K562 (cell line): ENCODE results near the gene RIMS3. TPM values are rescaled to one million over a fixed set of nuclear protein-coding genes. Genes with fewer than 3 reads are reported as not detected.

ENCODE experiments used
- ARID1B ChIP-seq: fragments of 450-650 bp; IDR thresholded peaks from 2 replicates; pipeline ENCODE4 v1.6.1; 2016; ENCODE audit warnings: antibody characterized with exemption, mild to moderate bottlenecking, inconsistent platforms
- BACH1 ChIP-seq: fragments of 200-800 bp; sonication (Bioruptor generic); IDR thresholded peaks from 2 replicates; pipeline ENCODE4 v1.6.1; 2016; ENCODE audit warnings: missing genetic modification characterization, missing compliant biosample characterization
- BRD9 ChIP-seq: fragments of 450-650 bp; IDR thresholded peaks from 2 replicates; pipeline ENCODE4 v1.6.1; 2018; ENCODE audit warnings: low read depth; ENCODE audit not compliant: partially characterized antibody
- JUNB ChIP-seq: fragments of 450-650 bp; formaldehyde crosslinking; conservative IDR thresholded peaks from 2 replicates; pipeline ENCODE4 v1.4.0; 2020; ENCODE audit warnings: mild to moderate bottlenecking
- LEF1 ChIP-seq: fragments of 450-650 bp; IDR thresholded peaks from 2 replicates; pipeline ENCODE4 v1.6.1; 2016; ENCODE audit warnings: mild to moderate bottlenecking
- MEF2D ChIP-seq: conservative IDR thresholded peaks from 2 replicates; pipeline ENCODE4 v1.6.1; 2016; ENCODE audit warnings: low read depth, missing genetic modification characterization, missing compliant biosample characterization
- NR2F6 ChIP-seq: fragments of 450-650 bp; formaldehyde crosslinking; IDR thresholded peaks from 2 replicates; pipeline ENCODE4 v1.4.0; 2020; ENCODE audit warnings: mild to moderate bottlenecking
- SAFB ChIP-seq: fragments of 200-400 bp; formaldehyde crosslinking; IDR thresholded peaks from 2 replicates; pipeline ENCODE4 v1.6.1; 2017; ENCODE audit warnings: low read depth, low read length, borderline replicate concordance
- SREBF2 ChIP-seq: sonication (generic); formaldehyde crosslinking; IDR thresholded peaks from 2 replicates; pipeline ENCODE4 v1.4.0; 2020; ENCODE audit warnings: mild to moderate bottlenecking, missing genetic modification reagents
- SRSF3 ChIP-seq: fragments of 200-400 bp; formaldehyde crosslinking; IDR thresholded peaks from 2 replicates; pipeline ENCODE4 v1.6.1; 2016; ENCODE audit warnings: mild to moderate bottlenecking, low read length, moderate library complexity; ENCODE audit not compliant: insufficient read depth
- ZFP36 ChIP-seq: fragments of 150-350 bp; IDR thresholded peaks from 2 replicates; pipeline ENCODE4 v1.6.1; 2018; ENCODE audit warnings: low read length, low read depth; ENCODE audit not compliant: partially characterized antibody
- polyA plus RNA-seq, 8 experiments: library from polyadenylated mRNA; depleted of rRNA in 4 of 8; stranded (reverse) in 5 of 8; unstranded in 3 of 8; fragments of >200 nt; fragmentation: Nextera tagmentation in 2 of 8; fragmentation: Illumina TruSeq in 1 of 8; extraction: Ambion mirVana in 2 of 8; extraction: Trizol in 1 of 8; gene quantifications; 2 replicates each; pipeline versions ENCODE4 v1.2.1 to v1.2.3, GENCODE V29; 2011 to 2014; ENCODE audit warnings: inconsistent platforms in 1 of 8, missing spikeins in 1 of 8
- total RNA-seq, 7 experiments: library from RNA; depleted of rRNA in 6 of 7; stranded (reverse); fragments of >200 nt in 6 of 7; fragmentation: Illumina TruSeq in 2 of 7; extraction: Trizol in 2 of 7; gene quantifications; 2 replicates each; pipeline versions ENCODE4 v1.2.1 to v1.2.3, GENCODE V29; 2011 to 2021; ENCODE audit warnings: low replicate concordance in 1 of 7
- TF ChIP-seq, protein P1 (sequence below): fragments of 450-650 bp; conservative IDR thresholded peaks from 2 replicates; pipeline ENCODE4 v1.6.1; 2016; ENCODE audit warnings: missing genetic modification characterization, low read depth, mild to moderate bottlenecking, control low read depth, missing compliant biosample characterization
- TF ChIP-seq, protein P2 (sequence below): fragments of 450-650 bp; formaldehyde crosslinking; conservative IDR thresholded peaks from 2 replicates; pipeline ENCODE4 v1.4.0; 2022; ENCODE audit warnings: mild to moderate bottlenecking, missing genetic modification characterization
- TF ChIP-seq, protein P3 (sequence below): fragments of 450-650 bp; formaldehyde crosslinking; IDR thresholded peaks from 2 replicates; pipeline ENCODE4 v1.4.0; 2020; ENCODE audit warnings: mild to moderate bottlenecking, moderate library complexity

The RIMS3 gene
- total and polyA plus RNA-seq, 9 of the 15 experiments (the other 6 are each of a cell fraction or from before 2014, with no cell fraction given): 0.06 to 1.2 (median 0.59) TPM

DNA sequence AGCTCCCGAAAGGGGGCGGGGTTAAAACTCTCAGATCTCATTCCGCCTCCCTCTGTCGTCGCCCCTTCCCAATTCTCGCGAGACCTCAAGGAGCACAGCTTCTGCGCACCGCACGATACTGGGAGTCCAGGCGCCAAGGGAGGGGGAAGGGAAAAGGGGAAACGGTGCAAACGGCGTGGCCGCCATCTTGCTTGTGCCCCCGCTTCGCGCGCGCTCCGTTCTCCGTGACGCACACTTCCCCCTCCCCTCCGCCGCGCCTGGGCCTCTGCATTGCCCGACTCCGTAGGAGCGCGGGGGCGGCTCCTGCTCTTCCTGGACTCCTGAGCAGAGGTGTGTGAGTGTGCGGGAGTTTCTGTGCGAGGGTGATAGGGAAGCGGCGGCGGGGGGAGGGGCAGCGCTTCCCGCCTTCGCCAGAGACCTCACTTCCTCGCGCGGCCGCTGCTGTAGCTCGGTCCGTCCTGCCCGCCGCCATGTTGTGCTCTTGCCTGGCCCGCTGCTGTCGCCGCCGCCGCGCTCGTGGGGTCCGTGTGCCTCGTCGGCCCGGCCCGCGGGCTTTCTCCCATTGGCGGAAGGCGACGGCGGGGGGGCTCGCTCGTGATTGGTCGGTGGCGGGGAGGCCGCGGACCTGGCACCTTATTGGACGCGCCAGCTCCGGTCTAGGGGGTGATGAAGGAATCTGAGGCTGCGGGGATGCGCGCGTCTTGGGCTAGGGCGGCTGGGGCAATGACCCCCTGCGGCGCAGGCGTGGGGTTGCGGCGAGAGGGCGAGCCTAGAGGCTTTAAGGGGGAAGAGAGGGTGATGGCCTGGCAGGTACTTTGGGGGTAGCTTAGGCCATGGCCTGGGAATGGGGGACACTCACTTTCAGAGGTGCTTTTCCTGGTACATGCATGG lies 26.3 kb upstream of the RIMS3 start, which contains the start of gene NFYC (continued):
- TF ChIP-seq, protein P1, sequence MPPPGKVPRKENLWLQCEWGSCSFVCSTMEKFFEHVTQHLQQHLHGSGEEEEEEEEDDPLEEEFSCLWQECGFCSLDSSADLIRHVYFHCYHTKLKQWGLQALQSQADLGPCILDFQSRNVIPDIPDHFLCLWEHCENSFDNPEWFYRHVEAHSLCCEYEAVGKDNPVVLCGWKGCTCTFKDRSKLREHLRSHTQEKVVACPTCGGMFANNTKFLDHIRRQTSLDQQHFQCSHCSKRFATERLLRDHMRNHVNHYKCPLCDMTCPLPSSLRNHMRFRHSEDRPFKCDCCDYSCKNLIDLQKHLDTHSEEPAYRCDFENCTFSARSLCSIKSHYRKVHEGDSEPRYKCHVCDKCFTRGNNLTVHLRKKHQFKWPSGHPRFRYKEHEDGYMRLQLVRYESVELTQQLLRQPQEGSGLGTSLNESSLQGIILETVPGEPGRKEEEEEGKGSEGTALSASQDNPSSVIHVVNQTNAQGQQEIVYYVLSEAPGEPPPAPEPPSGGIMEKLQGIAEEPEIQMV: no peak
- TF ChIP-seq SREBF2 (CRISPR knock-in tag): no peak
- no peak for TF ChIP-seq BACH1 (tag)
- TF ChIP-seq, protein P2, sequence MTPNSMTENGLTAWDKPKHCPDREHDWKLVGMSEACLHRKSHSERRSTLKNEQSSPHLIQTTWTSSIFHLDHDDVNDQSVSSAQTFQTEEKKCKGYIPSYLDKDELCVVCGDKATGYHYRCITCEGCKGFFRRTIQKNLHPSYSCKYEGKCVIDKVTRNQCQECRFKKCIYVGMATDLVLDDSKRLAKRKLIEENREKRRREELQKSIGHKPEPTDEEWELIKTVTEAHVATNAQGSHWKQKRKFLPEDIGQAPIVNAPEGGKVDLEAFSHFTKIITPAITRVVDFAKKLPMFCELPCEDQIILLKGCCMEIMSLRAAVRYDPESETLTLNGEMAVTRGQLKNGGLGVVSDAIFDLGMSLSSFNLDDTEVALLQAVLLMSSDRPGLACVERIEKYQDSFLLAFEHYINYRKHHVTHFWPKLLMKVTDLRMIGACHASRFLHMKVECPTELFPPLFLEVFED (CRISPR knock-in tag): peak; percentile 77; the same call in 1 of the 2 replicates
- peak; percentile 5 for TF ChIP-seq ZFP36
- no peak; the same call in 1 of the 2 replicates for TF ChIP-seq MEF2D (tag)
- TF ChIP-seq, protein P3, sequence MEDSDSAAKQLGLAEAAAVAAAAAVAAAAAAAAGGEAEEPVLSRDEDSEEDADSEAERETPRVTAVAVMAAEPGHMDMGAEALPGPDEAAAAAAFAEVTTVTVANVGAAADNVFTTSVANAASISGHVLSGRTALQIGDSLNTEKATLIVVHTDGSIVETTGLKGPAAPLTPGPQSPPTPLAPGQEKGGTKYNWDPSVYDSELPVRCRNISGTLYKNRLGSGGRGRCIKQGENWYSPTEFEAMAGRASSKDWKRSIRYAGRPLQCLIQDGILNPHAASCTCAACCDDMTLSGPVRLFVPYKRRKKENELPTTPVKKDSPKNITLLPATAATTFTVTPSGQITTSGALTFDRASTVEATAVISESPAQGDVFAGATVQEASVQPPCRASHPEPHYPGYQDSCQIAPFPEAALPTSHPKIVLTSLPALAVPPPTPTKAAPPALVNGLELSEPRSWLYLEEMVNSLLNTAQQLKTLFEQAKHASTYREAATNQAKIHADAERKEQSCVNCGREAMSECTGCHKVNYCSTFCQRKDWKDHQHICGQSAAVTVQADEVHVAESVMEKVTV (CRISPR knock-in tag): no peak; the same call in 1 of the 2 replicates
- TF ChIP-seq NR2F6: 0 out of 2 replicates have a peak, but pooled peaks have one; percentile 17
- peak; percentile 78 for TF ChIP-seq ARID1B
- TF ChIP-seq JUNB (CRISPR knock-in tag): no peak
- TF ChIP-seq SAFB: peak; percentile 52; the same call in 1 of the 2 replicates
- peak; percentile 99 for TF ChIP-seq BRD9
- peak; percentile 49 for TF ChIP-seq LEF1
- peak; percentile 99 for TF ChIP-seq SRSF3
